ENCODE results near the gene DCLK3. TPM values are rescaled to one million over a fixed set of nuclear protein-coding genes. Genes with fewer than 3 reads are reported as not detected.

The DCLK3 gene
- total and polyA plus RNA-seq, 3 donors from 2014 or later, result 4.0 to 8.1 (median 4.8) TPM

DNA sequence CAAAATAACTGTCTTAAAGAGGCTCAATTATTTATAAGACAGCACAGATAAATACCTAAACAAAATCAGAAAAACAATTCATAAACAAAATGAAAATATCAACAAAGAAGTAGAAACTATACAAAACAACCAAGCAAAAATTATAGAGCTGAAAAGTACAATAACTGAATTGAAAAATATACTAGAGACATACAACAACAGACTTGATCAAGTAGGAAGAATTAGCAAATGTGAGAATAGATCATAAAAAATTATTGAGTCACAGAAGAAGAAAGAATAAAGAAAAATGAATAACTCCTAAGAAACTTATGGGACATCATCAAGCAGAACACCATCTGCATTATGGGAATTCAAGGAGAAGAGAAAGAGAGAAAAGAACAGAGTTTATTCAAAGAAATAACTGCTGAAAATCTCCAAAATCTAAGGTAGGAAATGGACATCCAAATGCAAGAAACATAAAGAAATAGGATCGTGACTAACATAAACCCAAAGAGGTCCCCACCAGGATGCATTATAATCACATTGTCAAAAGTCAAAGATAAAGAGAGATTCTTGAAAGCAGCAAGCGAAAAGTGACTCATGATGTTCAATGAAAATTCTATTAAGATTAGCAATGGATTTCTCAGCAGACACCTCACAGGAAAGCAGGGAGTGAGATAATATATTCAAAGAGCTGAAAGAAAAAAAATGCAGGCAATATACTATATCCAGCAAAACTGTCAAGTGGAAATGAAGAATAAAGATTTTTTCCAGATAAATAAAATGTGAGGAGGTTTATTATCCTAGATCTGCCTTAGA lies 85.9 kb downstream of the DCLK3 start:
- 90 to 92% methylated on average over 2 of the region's 2 CpGs for WGBS, 2 donors
- no peaks in the 10 kb centered on the region for H3K9me3 ChIP-seq

DNA sequence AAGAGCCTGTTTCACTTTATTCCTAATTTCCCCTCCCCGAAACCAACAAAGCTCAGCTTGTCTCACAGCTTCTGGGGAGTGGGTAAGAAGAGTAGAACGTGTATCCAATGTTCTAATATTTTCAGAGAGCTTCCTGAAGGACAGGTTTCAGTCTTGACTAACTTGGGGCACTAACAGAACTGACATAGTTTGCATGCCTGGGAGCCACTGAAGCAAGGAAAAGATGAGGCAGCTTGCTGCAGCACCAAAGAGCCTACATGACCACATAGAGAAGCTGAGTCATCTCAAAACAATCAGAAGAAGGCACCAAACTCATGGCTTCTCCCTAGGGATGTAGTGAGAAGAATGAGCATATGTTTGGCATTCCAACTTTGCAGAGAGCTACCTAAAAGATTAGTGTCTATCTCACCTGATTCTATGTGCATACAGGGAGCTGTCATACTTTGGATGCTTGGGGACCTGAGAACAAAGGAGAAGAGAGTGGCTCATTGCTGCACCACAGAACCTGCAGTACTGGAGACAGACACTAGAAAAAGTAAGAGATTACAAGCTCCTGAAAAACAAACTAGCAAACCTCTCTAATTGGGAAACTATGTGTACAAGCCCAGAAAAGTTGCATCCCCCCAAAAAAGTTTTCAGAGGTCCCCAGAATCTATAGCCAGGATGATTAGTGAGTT lies 86.9 kb downstream of the DCLK3 start:
- DNase-seq, result no peak
- WGBS, 2 donors, result 87 to 88% methylated on average over 2 of the region's 2 CpGs
- no peaks in the 10 kb centered on the region for H3K27me3 ChIP-seq
- TF ChIP-seq CTCF (IDR thresholded peaks at IDR 0.05) (no peak), POLR2A (IDR thresholded peaks at IDR 0.05) (no peak)
- intact Hi-C loops (cut with DNase I; ENCODE audit: low total_unique reads), result no loop called here
- H3K4me1 ChIP-seq, result no peaks in the 10 kb centered on the region
- no peaks in the 10 kb centered on the region for H3K9me3 ChIP-seq
- no peak overlapping the region for H3K4me3 ChIP-seq
- H3K27ac ChIP-seq, result no peak overlapping the region
- no peaks in the 10 kb centered on the region for H3K36me3 ChIP-seq (ENCODE audit: low read depth, missing control alignments)

More for the DNA sequence above, 85.9 kb downstream of the DCLK3 start:
- no peaks in the 10 kb centered on the region for H3K4me1 ChIP-seq
- DNase-seq, result no peak
- TF ChIP-seq CTCF (IDR thresholded peaks at IDR 0.05) (no peak), POLR2A (IDR thresholded peaks at IDR 0.05) (no peak)
- intact Hi-C loops (cut with DNase I; ENCODE audit: low total_unique reads), result no loop called here
- H3K27me3 ChIP-seq, result no peaks in the 10 kb centered on the region
- no peak overlapping the region for H3K4me3 ChIP-seq
- H3K27ac ChIP-seq, result no peak overlapping the region
- no peaks in the 10 kb centered on the region for H3K36me3 ChIP-seq (ENCODE audit: low read depth, missing control alignments)

DNA sequence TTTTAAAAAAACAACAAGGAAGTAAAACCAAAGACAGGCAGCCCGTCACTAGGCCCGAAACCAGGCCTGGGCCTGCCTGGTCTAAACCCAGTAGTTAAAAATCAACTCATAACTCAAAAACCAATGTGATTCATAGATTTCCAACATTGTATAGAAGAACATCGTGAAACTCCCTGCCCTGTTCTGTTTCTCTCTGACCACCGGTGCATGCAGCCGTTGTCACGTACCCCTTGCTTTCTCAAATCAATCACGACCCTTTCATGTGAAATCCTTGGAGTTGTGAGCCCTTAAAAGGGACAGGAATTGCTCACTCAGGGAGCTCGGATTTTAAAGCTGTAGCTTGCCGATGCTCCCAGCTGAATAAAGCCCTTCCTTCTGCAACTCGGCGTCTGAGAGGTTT lies 89.5 kb downstream of the DCLK3 start:
- TF ChIP-seq CTCF (IDR thresholded peaks at IDR 0.05), result no peak
- TF ChIP-seq POLR2A (IDR thresholded peaks at IDR 0.05), result no peak
- 72 to 77% methylated on average over 11 of the region's 11 CpGs for WGBS, 2 donors
- Histone ChIP-seq H3K36me3 (ENCODE audit: low read depth, missing control alignments) (no peaks in the 10 kb centered on the region), H3K9me3 (no peaks in the 10 kb centered on the region), H3K27ac (no peak overlapping the region), H3K4me3 (no peak overlapping the region), H3K27me3 (no peaks in the 10 kb centered on the region), H3K4me1 (no peaks in the 10 kb centered on the region)
- intact Hi-C loops (cut with DNase I; ENCODE audit: low total_unique reads), result no loop called here
- DNase-seq, result no peak

DNA sequence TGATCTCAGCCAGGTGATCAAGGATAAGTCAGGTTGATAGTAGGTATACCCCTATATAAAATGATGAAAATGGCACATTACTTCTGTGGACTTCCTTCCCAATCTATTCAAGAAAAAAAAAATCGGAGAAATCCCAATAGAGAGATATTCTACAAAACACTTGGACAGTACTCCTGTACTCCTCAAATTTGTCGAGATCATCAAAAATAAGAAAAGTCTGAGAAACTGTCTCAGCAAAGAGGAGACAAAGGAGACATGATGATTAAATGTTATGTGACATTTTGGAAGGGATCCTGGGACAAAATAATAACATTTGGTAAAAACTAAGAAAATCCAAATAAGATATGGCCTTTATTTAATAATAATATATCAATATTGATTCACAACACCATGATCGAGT lies 94.6 kb downstream of the DCLK3 start:
- no peak overlapping the region for H3K27ac ChIP-seq
- no peaks in the 10 kb centered on the region for H3K4me1 ChIP-seq
- no peaks in the 10 kb centered on the region for H3K36me3 ChIP-seq (ENCODE audit: low read depth, missing control alignments)
- intact Hi-C loops (cut with DNase I; ENCODE audit: low total_unique reads), result no loop called here
- 93 to 96% methylated on average over 3 of the region's 3 CpGs for WGBS, 2 donors
- H3K27me3 ChIP-seq, result no peaks in the 10 kb centered on the region
- H3K9me3 ChIP-seq, result no peaks in the 10 kb centered on the region
- TF ChIP-seq POLR2A (IDR thresholded peaks at IDR 0.05), result no peak
- TF ChIP-seq CTCF (IDR thresholded peaks at IDR 0.05), result no peak
- DNase-seq, result no peak
- H3K4me3 ChIP-seq, result no peak overlapping the region
